Amygdala (tissue), 56 donors: Measurements from ENCODE around the gene CLK1.
"Not testable (repeated sequence)": the region's sequence is repeated elsewhere in the genome, so short reads cannot be mapped to it uniquely, and the experiment has no call there.

Source experiments
- DNase-seq, 56 donors: peaks; one replicate each; lab custom pipeline; 2025; lab: John Stamatoyannopoulos, UW

CLK1 gene

DNA sequence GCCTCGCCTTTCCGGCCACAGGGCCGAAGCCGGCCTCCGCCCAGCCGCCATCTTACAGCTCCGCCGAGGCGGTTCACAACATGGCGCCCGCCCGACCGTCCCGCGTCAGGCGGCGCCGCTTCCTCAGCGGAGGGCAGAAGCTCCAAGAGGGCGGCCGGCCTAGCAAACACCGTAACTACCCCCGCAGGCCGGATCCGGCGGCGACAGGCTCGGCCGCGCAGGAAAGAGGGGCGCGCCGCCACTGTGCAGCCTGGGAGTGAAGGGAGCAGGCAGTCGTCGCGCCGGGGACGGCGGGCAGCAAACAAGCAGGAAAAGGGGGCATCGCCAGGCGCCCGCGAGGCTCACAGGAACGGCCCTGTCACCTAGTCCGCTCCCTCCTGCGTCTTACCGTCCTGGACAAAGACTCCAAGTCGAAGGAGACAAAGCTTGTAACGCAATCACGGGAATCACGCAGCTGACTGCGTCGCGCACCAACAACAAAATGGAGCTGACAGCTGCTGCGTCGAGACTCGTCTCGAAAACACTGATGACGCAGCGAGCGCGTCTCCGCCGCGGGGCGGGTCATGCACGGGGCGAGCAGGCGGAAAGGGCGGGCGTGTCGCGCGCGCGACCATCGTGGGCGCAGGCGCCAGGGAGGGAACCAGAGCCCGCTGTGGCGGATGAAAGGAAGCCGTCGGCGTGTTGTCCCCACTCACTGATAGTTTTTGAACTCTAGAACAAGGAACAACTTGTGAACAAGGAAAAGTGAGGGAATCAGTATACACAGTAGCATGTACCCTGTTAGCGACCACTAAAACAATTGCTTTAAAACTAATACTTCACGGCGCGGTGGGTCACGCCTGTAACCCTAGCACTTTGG, at the start of gene CLK1:
TSS of gene CLK1 (minus strand) at position 483 of the 859 bp plus-strand sequence. CDS start 2,796 bp downstream, outside the sequence.
- DNase-seq = peak; percentile 73 to 98 (median 92)

DNA sequence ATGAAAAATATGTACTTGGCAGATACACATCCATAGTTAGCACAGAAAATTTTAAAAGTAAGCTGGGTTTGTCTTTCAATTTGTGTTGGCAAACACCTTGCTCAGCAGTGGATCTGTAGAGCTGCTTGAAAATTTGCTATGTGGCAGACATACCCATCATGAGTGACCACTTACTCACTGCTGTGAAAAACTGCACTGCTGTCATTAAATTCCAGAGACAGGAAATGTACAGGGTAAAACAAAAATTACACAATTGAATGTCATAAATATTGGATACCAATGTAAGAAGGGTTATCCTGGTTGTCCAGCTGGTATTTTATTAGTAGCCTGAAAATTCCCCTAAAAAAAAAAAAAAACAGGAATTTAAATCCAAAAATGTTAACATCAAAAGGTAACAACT, 49.2 kb upstream of the CLK1 start:
- no peak for DNase-seq

GRCh38 chr2:200909958-200910357, 45.5 kb upstream of the CLK1 start:
- DNase-seq = no peak

- peak in 50 of 56 donors; percentile 1 to 81 (median 30) for DNase-seq
These were observed 41.3 kb upstream of the CLK1 start for GRCh38 chr2:200905618-200906296.

- DNase-seq = peak in 26 of 56 donors; percentile 0 to 65 (median 8)
These were observed 37.1 kb upstream of the CLK1 start for GRCh38 chr2:200901459-200902072.

DNA sequence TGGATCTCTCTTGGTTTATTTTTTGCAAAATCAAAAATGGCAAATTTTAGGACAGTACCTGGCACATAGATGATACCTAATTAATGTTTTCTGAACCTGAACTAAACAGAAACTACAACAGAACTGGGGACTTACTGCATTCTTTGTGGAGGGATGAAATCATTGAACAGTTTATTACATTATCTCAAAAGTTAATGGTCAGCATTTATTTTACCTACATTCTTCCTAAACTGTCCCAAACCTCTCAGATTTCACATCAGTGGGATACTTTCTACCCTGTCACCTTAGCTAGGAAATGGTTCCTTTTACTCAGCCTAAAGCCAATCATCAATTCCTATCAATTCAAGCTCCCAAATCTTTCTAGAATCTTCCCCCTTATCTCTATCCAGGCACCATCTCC, 35.0 kb upstream of the CLK1 start:
- DNase-seq = no peak

DNA sequence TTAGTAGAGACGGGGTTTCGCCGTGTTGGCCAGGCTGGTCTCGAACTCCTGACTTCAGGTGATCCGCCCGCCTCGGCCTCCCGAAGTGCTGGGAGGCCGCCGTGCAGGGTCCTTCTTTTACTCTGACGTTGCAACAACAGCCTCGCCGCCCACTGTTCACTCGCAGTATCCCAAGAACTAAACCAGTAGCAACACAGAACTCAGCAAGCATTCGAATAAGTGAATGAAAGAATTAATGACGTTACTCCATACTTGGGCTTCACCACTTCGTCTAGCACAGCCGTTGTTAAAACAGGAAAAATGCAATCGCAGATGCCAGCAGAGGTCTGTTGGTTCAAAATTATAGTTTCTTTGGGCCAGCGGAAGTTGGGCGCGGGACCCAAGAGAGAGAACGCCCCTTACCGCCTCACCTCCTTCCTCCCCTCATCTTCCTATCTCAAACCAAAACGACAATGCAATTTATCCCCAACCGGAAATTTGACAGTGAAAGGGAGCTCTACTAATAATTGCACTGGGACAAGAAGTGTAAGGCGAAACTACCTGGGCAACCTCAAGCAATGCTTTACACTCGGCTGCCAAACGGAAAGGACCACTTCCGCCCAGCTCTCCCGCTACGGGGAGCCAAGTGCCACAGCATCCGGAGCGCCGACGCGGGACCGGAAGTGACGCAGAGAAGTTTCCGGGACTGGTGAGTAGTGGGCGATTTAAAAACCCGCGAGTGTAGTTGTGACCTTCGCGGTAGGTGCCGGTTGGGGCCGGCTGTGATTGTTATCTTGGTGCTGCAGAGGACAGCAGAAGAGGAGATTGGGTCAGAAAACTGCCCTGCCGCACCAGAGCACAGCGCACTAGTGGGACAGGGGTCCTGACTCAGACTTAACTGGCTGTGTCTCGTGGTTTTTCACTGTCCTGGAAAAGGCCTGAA, 24.5 kb upstream of the CLK1 start, which contains the start of the genes NIF3L1 and PPIL3:
TSS of gene NIF3L1 (plus strand) at position 668 of the 922 bp plus-strand sequence. CDS start 2,573 bp downstream, outside the sequence.
TSS of gene PPIL3 (minus strand) at position 374 of the 922 bp plus-strand sequence. CDS start 1,462 bp downstream, outside the sequence.
- peak; percentile 53 to 96 (median 88) for DNase-seq

DNA sequence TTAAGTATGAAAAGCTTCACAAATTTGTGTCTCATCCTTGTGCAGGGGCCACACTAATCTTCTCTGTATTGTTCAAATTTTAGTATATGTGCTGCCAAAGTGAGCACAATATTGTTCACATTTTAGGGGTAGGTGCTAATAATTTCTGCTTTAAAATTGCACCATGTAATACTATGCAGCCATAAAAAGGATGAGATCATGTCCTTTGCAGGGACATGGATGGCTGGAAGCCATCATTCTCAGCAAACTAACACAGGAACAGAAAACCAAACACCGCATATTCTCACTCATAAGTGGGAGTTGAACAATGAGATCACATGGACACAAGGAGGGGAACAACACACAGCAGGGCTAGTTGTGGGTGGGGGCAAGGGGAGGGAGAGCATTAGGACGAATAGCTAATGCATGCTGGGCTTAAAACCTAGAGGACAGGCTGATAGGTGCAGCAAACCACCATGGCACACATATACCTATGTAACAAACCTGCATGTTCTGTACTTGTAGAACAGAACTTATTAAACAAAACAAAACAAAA, 17.3 kb upstream of the CLK1 start:
- not testable (repeated sequence) for DNase-seq

- no peak for DNase-seq
These were observed 13.9 kb upstream of the CLK1 start for GRCh38 chr2:200878289-200878880.

- no peak for DNase-seq
These were observed 13.0 kb upstream of the CLK1 start for GRCh38 chr2:200877443-200877842.

DNA sequence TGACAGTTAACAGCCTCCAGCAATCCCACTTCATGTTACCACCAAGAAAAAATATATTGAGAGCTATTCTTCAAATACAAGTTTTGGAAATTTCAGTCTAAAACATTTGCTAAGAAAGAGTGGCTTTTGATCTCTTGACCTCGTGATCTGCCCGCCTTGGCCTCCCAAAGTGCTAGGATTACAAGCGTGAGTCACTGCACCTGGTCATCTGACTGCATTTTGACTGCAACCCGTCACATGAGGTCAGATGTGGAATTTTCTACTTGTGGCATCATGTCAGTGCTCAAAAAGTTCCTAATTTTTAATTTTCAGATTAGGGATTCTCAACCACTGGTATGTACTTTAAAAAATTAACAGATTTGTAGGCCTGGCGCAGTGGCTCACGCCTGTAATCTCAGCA, 9.1 kb upstream of the CLK1 start:
- no peak for DNase-seq

- DNase-seq = no peak
These were observed 6.7 kb upstream of the CLK1 start for GRCh38 chr2:200871151-200871550.

DNA sequence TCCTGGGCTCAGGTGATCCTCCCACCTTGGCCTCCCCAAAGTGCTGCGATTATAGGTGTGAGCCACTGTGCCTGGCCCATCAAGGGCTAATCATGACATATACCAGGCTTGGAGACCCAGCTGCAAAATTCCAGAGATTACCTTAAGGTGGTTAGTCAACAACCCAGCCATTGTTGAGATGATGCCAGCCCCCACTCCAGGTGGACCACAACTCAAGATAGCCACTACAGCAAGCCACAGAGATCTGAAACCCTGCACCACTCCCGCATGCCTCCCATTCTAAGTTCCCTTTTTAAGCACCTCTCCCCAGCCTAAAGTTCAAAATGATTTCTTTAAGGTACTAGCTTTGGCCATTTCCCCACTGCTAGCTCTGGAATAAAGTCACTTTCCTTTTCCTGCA, 4.6 kb upstream of the CLK1 start:
- no peak for DNase-seq

DNA sequence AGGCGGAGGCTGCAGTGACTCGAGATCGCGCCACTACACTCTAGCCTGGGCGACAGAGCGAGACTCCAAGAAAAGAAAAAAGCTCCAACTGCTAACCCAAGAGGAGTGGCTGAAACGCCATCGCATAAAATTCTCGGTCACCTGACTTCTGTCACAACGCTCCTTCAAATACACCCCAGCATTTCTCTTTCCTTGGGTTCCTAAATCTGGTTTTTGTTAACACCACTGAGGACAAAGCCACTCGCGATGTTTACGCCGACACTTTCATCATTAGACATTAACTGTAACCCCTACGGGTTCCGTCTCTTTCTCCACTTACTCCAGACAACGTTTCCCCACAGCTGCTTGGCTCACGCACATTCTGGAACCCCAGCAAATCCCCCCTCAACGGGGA, 679 bp downstream of the CLK1 start:
- DNase-seq = peak in 13 of 56 donors; percentile 20 to 74 (median 44)

DNA sequence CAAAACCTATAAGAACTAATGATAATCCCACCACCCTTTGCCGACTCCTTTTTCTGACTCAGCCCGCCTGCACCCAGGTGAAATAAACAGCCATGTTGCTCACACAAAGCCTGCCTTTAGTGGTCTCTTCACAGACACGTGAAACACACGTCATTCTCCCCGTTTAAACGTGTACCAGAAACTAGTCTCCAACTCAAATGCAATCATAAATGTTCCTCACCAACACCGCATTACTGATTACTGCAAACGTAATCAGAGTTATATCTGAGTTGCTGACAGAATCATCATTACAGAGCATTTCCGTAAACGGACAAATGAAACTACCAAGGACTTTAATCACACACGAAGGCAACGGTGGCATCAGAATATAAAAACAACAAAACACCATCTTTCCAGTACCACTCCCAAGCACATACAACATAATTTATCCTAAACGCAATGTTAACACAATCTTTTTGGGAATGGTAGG, 1.9 kb downstream of the CLK1 start:
- peak in 10 of 56 donors; percentile 9 to 20 (median 14) for DNase-seq

GRCh38 chr2:200861617-200862155, 2.8 kb downstream of the CLK1 start:
- no peak for DNase-seq

DNA sequence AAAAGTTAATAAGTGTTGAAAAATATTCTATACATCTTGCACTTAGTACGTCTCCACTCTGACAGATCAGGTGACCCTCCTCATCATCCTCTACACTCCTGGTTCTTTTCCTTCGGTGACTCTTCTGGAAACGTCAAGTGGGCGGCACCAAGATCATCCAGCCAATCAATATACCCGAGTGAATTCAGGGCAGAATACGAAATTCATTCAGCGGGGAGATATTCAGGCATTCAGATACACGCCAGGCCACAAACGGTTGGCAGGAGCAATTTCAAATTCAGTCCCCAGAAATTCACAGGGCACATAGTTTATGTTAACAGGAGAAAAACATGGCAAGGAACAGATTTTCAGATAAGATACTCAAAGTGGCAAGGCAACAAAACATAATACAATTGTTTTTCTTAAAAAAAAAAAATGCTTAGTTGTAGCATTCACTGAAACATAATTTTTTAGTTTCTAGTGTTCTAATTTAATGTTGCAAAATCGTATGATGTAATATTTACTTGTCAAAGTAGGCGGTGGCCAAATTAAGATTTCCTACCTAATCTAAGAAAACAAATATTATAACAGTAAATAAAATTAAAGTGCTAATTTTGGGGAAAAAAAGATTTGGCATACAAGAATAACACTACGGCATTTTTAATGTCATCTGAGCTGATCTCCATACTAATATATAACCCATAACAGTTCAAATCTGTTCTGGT, 4.2 kb downstream of the CLK1 start:
- peak in 9 of 56 donors; percentile 1 to 38 (median 9) for DNase-seq

DNA sequence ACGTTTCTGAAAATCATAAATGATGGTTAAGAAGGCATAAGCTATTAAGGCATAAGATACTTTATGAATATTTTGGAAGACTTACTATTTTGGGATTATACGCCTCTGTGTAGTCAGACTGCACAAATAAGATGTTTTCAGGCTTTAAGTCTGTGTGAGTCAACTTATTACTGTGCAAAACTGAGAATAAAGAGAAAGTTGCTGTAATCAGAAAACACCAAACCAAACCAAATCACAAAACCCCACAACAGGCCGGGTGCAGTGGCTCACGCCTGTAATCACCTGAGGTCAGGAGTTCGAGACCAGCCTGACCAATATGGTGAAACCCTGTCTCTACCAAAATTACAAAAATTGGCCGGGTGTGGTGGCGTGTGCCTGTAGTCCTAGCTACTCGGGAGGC, 7.7 kb downstream of the CLK1 start:
- no peak for DNase-seq
